ENCODE data around the gene MAN1C1.

- TF ChIP-seq TCF12 (IDR thresholded peaks at IDR 0.05; ENCODE audit: low read depth) (no peak), TEAD4 (IDR thresholded peaks at IDR 0.05) (no peak), MAX (IDR thresholded peaks at IDR 0.05) (no peak), RAD21 (IDR thresholded peaks at IDR 0.05; ENCODE audit: low read depth) (no peak), REST (IDR thresholded peaks at IDR 0.05; ENCODE audit: low read depth) (no peak), TAF1 (IDR thresholded peaks at IDR 0.05; ENCODE audit: low read depth) (no peak), ZBTB7A (IDR thresholded peaks at IDR 0.05; ENCODE audit: low read depth) (no peak), EP300 (IDR thresholded peaks at IDR 0.05; ENCODE audit: borderline replicate concordance) (no peak), NFIC (IDR thresholded peaks at IDR 0.05) (no peak)
Observed at GRCh38 chr1:25760122-25760719, 143.6 kb downstream of the MAN1C1 start.
